GM23248 (cell line): ENCODE results near the gene ZNF81. TPM values are rescaled to one million over a fixed set of nuclear protein-coding genes. Genes with fewer than 3 reads are reported as not detected.
"Not testable (repeated sequence)": the region's sequence is repeated elsewhere in the genome, so short reads cannot be mapped to it uniquely, and the experiment has no call there.

Source experiments
- DNase-seq: peaks from one replicate; pipeline ENCODE4 v3.0.0-alpha.2; 2015
- H2AFZ ChIP-seq: fragments of 200-600 bp; sonication (generic); 2 replicates; pipeline ENCODE4 v1.6.1; 2016; ENCODE audit warnings: antibody characterized with exemption
- H3F3A ChIP-seq: fragments of 200-600 bp; sonication (generic); 2 replicates; pipeline ENCODE4 v1.6.1; 2016; ENCODE audit warnings: mild to moderate bottlenecking, antibody characterized with exemption, mixed run types; ENCODE audit not compliant: insufficient read depth
- H3K27ac ChIP-seq: fragments of 200-600 bp; sonication (generic); 2 replicates; pipeline ENCODE4 v1.5.1; 2016; ENCODE audit warnings: mild to moderate bottlenecking
- H3K27me3 ChIP-seq: fragments of 200-600 bp; sonication (generic); replicated peaks from 2 replicates; pipeline ENCODE4 v1.6.1; 2016; ENCODE audit warnings: mild to moderate bottlenecking; ENCODE audit not compliant: insufficient read depth
- H3K36me3 ChIP-seq: fragments of 200-600 bp; sonication (generic); 2 replicates; pipeline ENCODE4 v1.6.1; 2016; ENCODE audit warnings: low read depth, mild to moderate bottlenecking
- H3K4me1 ChIP-seq: fragments of 200-600 bp; sonication (generic); 2 replicates; pipeline ENCODE4 v1.6.1; 2016; ENCODE audit warnings: mild to moderate bottlenecking; ENCODE audit not compliant: insufficient read depth
- H3K4me2 ChIP-seq: fragments of 200-600 bp; sonication (generic); one replicate; pipeline ENCODE4 v1.6.1; 2016; ENCODE audit warnings: mild to moderate bottlenecking; ENCODE audit not compliant: unreplicated experiment
- H3K4me3 ChIP-seq: fragments of 200-600 bp; sonication (generic); 2 replicates; pipeline ENCODE4 v1.5.1; 2016; ENCODE audit warnings: mild to moderate bottlenecking
- H3K79me2 ChIP-seq: fragments of 200-600 bp; sonication (generic); 2 replicates; pipeline ENCODE4 v1.6.1; 2016; ENCODE audit warnings: mild to moderate bottlenecking; ENCODE audit not compliant: insufficient read depth
- H3K9ac ChIP-seq: fragments of 200-600 bp; sonication (generic); 2 replicates; pipeline ENCODE4 v1.6.1; 2016; ENCODE audit warnings: mild to moderate bottlenecking
- H3K9me2 ChIP-seq: fragments of 200-600 bp; sonication (generic); 2 replicates; pipeline ENCODE4 v1.6.1; 2016; ENCODE audit warnings: mixed run types, mild to moderate bottlenecking, moderate library complexity; ENCODE audit not compliant: insufficient read depth
- H3K9me3 ChIP-seq: fragments of 200-600 bp; sonication (generic); one replicate; pipeline ENCODE4 v1.6.1; 2017; ENCODE audit warnings: low read depth
- H4K20me1 ChIP-seq: fragments of 200-600 bp; sonication (generic); 2 replicates; pipeline ENCODE4 v1.6.0; 2016; ENCODE audit not compliant: insufficient read depth
- EZH2 ChIP-seq: fragments of 200-600 bp; sonication (generic); IDR thresholded peaks from 2 replicates; pipeline ENCODE4 v1.6.1; 2018; ENCODE audit warnings: antibody characterized with exemption, mild to moderate bottlenecking; ENCODE audit not compliant: insufficient read depth, poor library complexity, severe bottlenecking
- EZH2phosphoT487 ChIP-seq: fragments of 200-600 bp; sonication (generic); IDR thresholded peaks from 2 replicates; pipeline ENCODE4 v1.6.1; 2018; ENCODE audit warnings: antibody characterized with exemption, moderate library complexity, mild to moderate bottlenecking, low read depth; ENCODE audit not compliant: insufficient read depth
- WGBS, 2 experiments: methylation state at CpG; one replicate each; pipeline ENCODE4 v1.1.6; 2015 to 2017; ENCODE audit warnings: low lambda C conversion rate in 2 of 2, low coverage in 1 of 2; ENCODE audit errors: missing lambda C conversion rate in 2 of 2; 5-methylcytosine and 5-hydroxymethylcytosine counted together
- in situ Hi-C: fragments of 300-500 bp; cut with MboI; formaldehyde crosslinking; loops from 2 replicates; pipeline ENCODE4 v1.15.0; 2020
- polyA plus RNA-seq: library from polyadenylated mRNA; unstranded; fragments of >200 nt; fragmentation: Nextera tagmentation; extraction: Ambion mirVana; gene quantifications from 2 replicates; pipeline ENCODE4 v1.2.1, GENCODE V29; 2016
- total RNA-seq: library from RNA; depleted of rRNA; stranded (reverse); fragments of >200 nt; shearing (Covaris generic); gene quantifications from 2 replicates; pipeline ENCODE4 v1.2.3, GENCODE V29; 2014

Gene ZNF81
- total and polyA plus RNA-seq, 2 experiments from 2014 or later: 2.1 to 5.4 TPM

GRCh38 chrX:47956016-47956415 is 119.3 kb downstream of the ZNF81 start:
- no peaks in the 10 kb centered on the region for H3K36me3 ChIP-seq
- no peak for TF ChIP-seq EZH2phosphoT487
- no peak for TF ChIP-seq EZH2
- H3K9me3 ChIP-seq: no peaks in the 10 kb centered on the region
- H3K4me2 ChIP-seq: no peak overlapping the region
- WGBS, 2 experiments: 62 to 70% methylated on average over 11 to 13 of the region's 13 CpGs
- H3K4me1 ChIP-seq: no peaks in the 10 kb centered on the region
- in situ Hi-C loops: no loop called here
- H3K4me3 ChIP-seq: no peak overlapping the region
- H3K27ac ChIP-seq: no peak overlapping the region
- no peaks in the 10 kb centered on the region for H4K20me1 ChIP-seq
- no peak for DNase-seq
- no peaks in the 10 kb centered on the region for H3K9me2 ChIP-seq
- H3K27me3 ChIP-seq: no peaks in the 10 kb centered on the region
- no peaks in the 10 kb centered on the region for H3K79me2 ChIP-seq
- H3F3A ChIP-seq: no peaks in the 10 kb centered on the region
- H3K9ac ChIP-seq: no peak overlapping the region
- no peak overlapping the region for H2AFZ ChIP-seq

- H3K4me2 ChIP-seq, H3K36me3 ChIP-seq, H3K27ac ChIP-seq, in situ Hi-C loops, H4K20me1 ChIP-seq, H2AFZ ChIP-seq, H3K27me3 ChIP-seq, H3F3A ChIP-seq, H3K9me2 ChIP-seq, H3K9ac ChIP-seq, H3K4me3 ChIP-seq, H3K9me3 ChIP-seq, H3K79me2 ChIP-seq, H3K4me1 ChIP-seq, DNase-seq: not testable (repeated sequence)
- 68 to 70% methylated on average over 3 of the region's 4 CpGs for WGBS, 2 experiments
Measured at GRCh38 chrX:47958206-47958605, 121.5 kb downstream of the ZNF81 start.

DNA sequence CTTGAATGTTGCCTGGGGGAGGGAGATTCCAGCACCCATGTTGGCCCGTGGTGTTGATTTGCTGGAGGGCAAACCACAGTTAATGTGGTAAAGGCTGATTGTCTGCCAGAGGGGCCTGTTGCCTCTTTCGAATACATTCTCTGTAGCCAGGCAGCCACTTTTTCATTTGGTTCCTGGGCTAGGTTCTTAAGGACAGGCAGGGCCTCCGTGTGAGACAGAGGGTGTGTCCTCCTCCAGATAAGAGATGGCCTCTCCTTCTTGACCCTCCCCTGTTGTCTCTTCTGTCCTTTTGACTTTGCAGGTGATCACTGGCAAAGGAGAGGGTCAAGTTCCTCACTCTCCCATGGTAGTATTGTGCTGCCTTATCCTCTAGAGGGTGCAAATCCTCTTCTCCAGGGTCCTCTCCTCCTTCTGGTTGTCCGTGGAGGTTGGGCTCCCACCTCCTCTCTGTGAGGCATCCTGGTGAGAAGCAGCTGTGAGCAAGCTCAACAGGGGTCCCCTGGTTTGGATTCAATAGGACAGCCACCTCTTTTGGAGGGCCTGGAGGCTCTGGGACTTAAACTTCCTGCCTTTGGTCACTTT is 122.2 kb downstream of the ZNF81 start:
- Histone ChIP-seq H3K4me3 (no peak overlapping the region), H3K4me2 (no peak overlapping the region), H3K79me2 (no peaks in the 10 kb centered on the region), H3K4me1 (no peaks in the 10 kb centered on the region), H3K9me2 (no peaks in the 10 kb centered on the region), H3K36me3 (no peaks in the 10 kb centered on the region), H3K27me3 (no peaks in the 10 kb centered on the region), H3K9me3 (no peaks in the 10 kb centered on the region), H4K20me1 (no peaks in the 10 kb centered on the region), H3K9ac (no peak overlapping the region), H3F3A (no peaks in the 10 kb centered on the region), H2AFZ (no peak overlapping the region), H3K27ac (no peak overlapping the region)
- DNase-seq: peak; percentile 18
- WGBS, 2 experiments: 0 to 19% methylated on average over 3 to 4 of the region's 4 CpGs
- TF ChIP-seq EZH2phosphoT487 (no peak), EZH2 (no peak)
- in situ Hi-C loops: no loop called here

DNA sequence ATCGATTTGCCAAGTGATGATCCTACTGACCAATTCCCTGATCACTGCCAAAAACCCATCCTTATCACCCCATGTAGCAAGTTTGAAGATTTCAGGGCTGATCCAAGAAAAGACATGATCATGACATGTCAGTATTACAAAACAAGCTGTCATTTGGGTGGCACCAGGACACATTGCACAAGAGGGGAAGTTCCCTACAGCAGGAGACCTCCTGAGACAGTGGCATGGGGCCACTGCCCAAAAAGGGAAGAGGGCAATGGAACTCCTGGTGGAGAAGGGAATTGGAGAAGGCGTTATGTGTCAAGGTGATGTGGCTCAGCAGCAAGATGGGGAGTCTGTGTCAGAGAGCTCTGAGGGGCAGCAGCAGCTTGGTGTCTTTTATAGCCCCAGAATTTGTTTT is 123.7 kb downstream of the ZNF81 start:
- H3K27me3 ChIP-seq: no peaks in the 10 kb centered on the region
- H3K79me2 ChIP-seq: no peaks in the 10 kb centered on the region
- no peaks in the 10 kb centered on the region for H3K9me3 ChIP-seq
- no peaks in the 10 kb centered on the region for H3F3A ChIP-seq
- TF ChIP-seq EZH2: no peak
- no peak for TF ChIP-seq EZH2phosphoT487
- in situ Hi-C loops: no loop called here
- H3K9ac ChIP-seq: no peak overlapping the region
- H3K9me2 ChIP-seq: no peaks in the 10 kb centered on the region
- no peak overlapping the region for H3K4me3 ChIP-seq
- no peaks in the 10 kb centered on the region for H3K36me3 ChIP-seq
- no peak overlapping the region for H3K4me2 ChIP-seq
- H3K27ac ChIP-seq: no peak overlapping the region
- 42 to 51% methylated on average over 2 of the region's 2 CpGs for WGBS, 2 experiments
- DNase-seq: no peak
- no peak overlapping the region for H2AFZ ChIP-seq
- H4K20me1 ChIP-seq: no peaks in the 10 kb centered on the region
- no peaks in the 10 kb centered on the region for H3K4me1 ChIP-seq

DNA sequence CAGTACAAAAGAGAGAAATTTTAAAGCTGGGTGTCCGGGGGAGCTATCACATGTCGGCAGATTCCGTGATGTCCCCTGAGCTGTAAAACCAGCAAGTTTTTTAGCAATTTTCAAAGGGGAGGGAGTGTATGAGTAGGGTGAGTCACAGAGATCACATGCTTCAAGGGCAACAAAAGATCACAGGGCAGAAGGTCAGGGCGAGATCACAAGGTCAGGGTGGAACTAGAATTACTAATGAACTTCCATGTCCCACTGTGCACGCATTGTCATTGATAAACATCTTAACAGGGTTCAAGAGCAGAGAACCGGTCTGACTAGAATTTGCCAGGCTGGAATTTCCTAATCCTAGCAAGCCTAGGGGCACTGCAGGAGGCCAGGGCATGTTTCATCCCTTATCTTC is 125.1 kb downstream of the ZNF81 start:
- H3K4me3 ChIP-seq, H3K27me3 ChIP-seq, H3K9me2 ChIP-seq, H2AFZ ChIP-seq, H3K36me3 ChIP-seq, H4K20me1 ChIP-seq, H3K9me3 ChIP-seq, H3F3A ChIP-seq, H3K27ac ChIP-seq, in situ Hi-C loops, H3K9ac ChIP-seq, H3K4me2 ChIP-seq, H3K79me2 ChIP-seq, H3K4me1 ChIP-seq, DNase-seq: not testable (repeated sequence)
- WGBS, 2 experiments: 68 to 89% methylated on average over 4 to 6 of the region's 6 CpGs

DNA sequence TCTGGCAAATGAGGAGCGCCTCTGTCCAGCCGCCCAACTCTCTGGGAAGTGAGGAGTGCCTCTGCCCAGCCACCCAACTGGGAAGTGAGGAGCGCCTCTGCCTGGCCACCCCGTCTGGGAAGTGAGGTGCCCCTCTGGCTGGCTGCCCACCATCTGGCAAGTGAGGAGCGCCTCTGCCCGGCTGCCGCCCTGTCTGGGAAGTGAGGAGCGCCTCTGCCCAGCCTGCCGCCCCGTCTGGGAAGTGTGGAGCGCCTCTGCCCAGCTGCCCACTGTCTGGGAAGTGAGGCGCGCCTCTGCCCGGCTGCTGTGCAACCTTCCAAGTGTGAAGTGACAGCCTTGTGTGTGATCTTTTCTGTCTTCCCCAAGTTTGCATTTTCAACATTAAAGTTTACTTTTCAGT is 128.8 kb downstream of the ZNF81 start:
- H3K9ac ChIP-seq, H3K9me3 ChIP-seq, H3F3A ChIP-seq, H3K27me3 ChIP-seq, H3K4me1 ChIP-seq, H3K4me3 ChIP-seq, H3K27ac ChIP-seq, H3K9me2 ChIP-seq, H3K4me2 ChIP-seq, H2AFZ ChIP-seq, H3K36me3 ChIP-seq, H4K20me1 ChIP-seq, in situ Hi-C loops, DNase-seq, H3K79me2 ChIP-seq: not testable (repeated sequence)
- 68% methylated on average over 11 of the region's 14 CpGs; no CpG with 5 or more reads in 1 of the 2 experiments for WGBS, 2 experiments
